GM21825 (cell line): Measurements from ENCODE around the gene RASIP1.
"Not testable (repeated sequence)": the region's sequence is repeated elsewhere in the genome, so short reads cannot be mapped to it uniquely, and the experiment has no call there.

Source experiments
- ATAC-seq: cut with Tn5 transposase; IDR thresholded peaks from one replicate; pipeline ENCODE4 v1.9.1; 2021; ENCODE audit warnings: mild to moderate bottlenecking, moderate library complexity; ENCODE audit not compliant: unreplicated experiment

The RASIP1 gene

GRCh38 chr19:48740164-48740972, at the start of gene RASIP1:
Gene RASIP1 (minus strand): TSS chr19:48740610. CDS start chr19:48740282, 328 bp downstream.
- no peak for ATAC-seq

GRCh38 chr19:48787331-48787730, 46.9 kb upstream of the RASIP1 start:
- not testable (repeated sequence) for ATAC-seq

GRCh38 chr19:48786422-48786821, 46.0 kb upstream of the RASIP1 start:
- ATAC-seq = not testable (repeated sequence)

- ATAC-seq = no peak
These were observed 44.1 kb upstream of the RASIP1 start for GRCh38 chr19:48784527-48784926.

- no peak for ATAC-seq
These were observed 40.4 kb upstream of the RASIP1 start for GRCh38 chr19:48780631-48781391.

- no peak for ATAC-seq
These were observed 39.2 kb upstream of the RASIP1 start for GRCh38 chr19:48779636-48780035.

GRCh38 chr19:48777720-48778119, 37.3 kb upstream of the RASIP1 start:
- ATAC-seq = no peak

- ATAC-seq = no peak
These were observed 36.7 kb upstream of the RASIP1 start for GRCh38 chr19:48777139-48777538.

GRCh38 chr19:48772503-48772953, 32.1 kb upstream of the RASIP1 start:
- no peak for ATAC-seq

GRCh38 chr19:48770734-48771472, 30.5 kb upstream of the RASIP1 start:
- ATAC-seq = no peak

- no peak for ATAC-seq
These were observed 29.9 kb upstream of the RASIP1 start for GRCh38 chr19:48770266-48770665.

GRCh38 chr19:48768994-48769713, 28.7 kb upstream of the RASIP1 start:
- ATAC-seq = no peak

- ATAC-seq = not testable (repeated sequence)
These were observed 27.9 kb upstream of the RASIP1 start for GRCh38 chr19:48768171-48768753.

GRCh38 chr19:48765816-48766215, 25.4 kb upstream of the RASIP1 start:
- not testable (repeated sequence) for ATAC-seq

GRCh38 chr19:48760504-48761205, 20.2 kb upstream of the RASIP1 start:
- no peak for ATAC-seq

- ATAC-seq = no peak
These were observed 17.3 kb upstream of the RASIP1 start for GRCh38 chr19:48757741-48758144.

GRCh38 chr19:48757089-48757675, 16.8 kb upstream of the RASIP1 start:
- ATAC-seq = no peak

GRCh38 chr19:48756686-48757085, 16.3 kb upstream of the RASIP1 start:
- no peak for ATAC-seq

- no peak for ATAC-seq
These were observed 15.8 kb upstream of the RASIP1 start for GRCh38 chr19:48756212-48756611.
